Ramos (cell line): Measurements from ENCODE around the gene INTS11.

Experiments used
- in situ Hi-C: fragments of 300-500 bp; cut with MboI; formaldehyde crosslinking; loops from one replicate; pipeline ENCODE4 v1.14.3; 2022; ENCODE audit warnings: low sequenced_read_pairs; ENCODE audit not compliant: unreplicated experiment

INTS11 gene

GRCh38 chr1:1358433-1359271, 34.2 kb upstream of the INTS11 start, which contains the start of gene MXRA8:
MXRA8 (minus strand) TSS chr1:1358555; CDS start chr1:1358504, 51 bp downstream.
- in situ Hi-C loops: no loop called here

GRCh38 chr1:1357871-1358432, 33.5 kb upstream of the INTS11 start:
- in situ Hi-C loops: no loop called here

GRCh38 chr1:1356796-1357401, 32.4 kb upstream of the INTS11 start:
- in situ Hi-C loops: no loop called here

- in situ Hi-C loops: no loop called here
These were observed 31.8 kb upstream of the INTS11 start for GRCh38 chr1:1356166-1356795.

- in situ Hi-C loops: no loop called here
These were observed 31.0 kb upstream of the INTS11 start for GRCh38 chr1:1355416-1355815.

- in situ Hi-C loops: no loop called here
These were observed 30.1 kb upstream of the INTS11 start for GRCh38 chr1:1354271-1355247.

GRCh38 chr1:1353389-1354151, 29.1 kb upstream of the INTS11 start:
- in situ Hi-C loops: no loop called here

GRCh38 chr1:1352786-1353388, 28.4 kb upstream of the INTS11 start:
- in situ Hi-C loops: no loop called here

- in situ Hi-C loops: no loop called here
These were observed 27.3 kb upstream of the INTS11 start for GRCh38 chr1:1351511-1352427.

GRCh38 chr1:1349256-1350012, 25.0 kb upstream of the INTS11 start, which contains the start of gene DVL1:
DVL1 (minus strand) TSS chr1:1349418; CDS start chr1:1349065, 353 bp downstream.
- in situ Hi-C loops: no loop called here

GRCh38 chr1:1348420-1349255, 24.2 kb upstream of the INTS11 start:
- in situ Hi-C loops: no loop called here

GRCh38 chr1:1347663-1348419, 23.4 kb upstream of the INTS11 start:
- in situ Hi-C loops: no loop called here

- in situ Hi-C loops: no loop called here
These were observed 22.7 kb upstream of the INTS11 start for GRCh38 chr1:1347026-1347595.

GRCh38 chr1:1346501-1346890, 22.0 kb upstream of the INTS11 start:
- in situ Hi-C loops: no loop called here
